GM23248 (cell line): Measurements from ENCODE around the gene SLC7A8.

Source experiments
- EZH2 ChIP-seq: fragments of 200-600 bp; sonication (generic); IDR thresholded peaks from 2 replicates; pipeline ENCODE4 v1.6.1; 2018; ENCODE audit warnings: antibody characterized with exemption, mild to moderate bottlenecking; ENCODE audit not compliant: insufficient read depth, poor library complexity, severe bottlenecking
- EZH2phosphoT487 ChIP-seq: fragments of 200-600 bp; sonication (generic); IDR thresholded peaks from 2 replicates; pipeline ENCODE4 v1.6.1; 2018; ENCODE audit warnings: antibody characterized with exemption, moderate library complexity, mild to moderate bottlenecking, low read depth; ENCODE audit not compliant: insufficient read depth

DNA sequence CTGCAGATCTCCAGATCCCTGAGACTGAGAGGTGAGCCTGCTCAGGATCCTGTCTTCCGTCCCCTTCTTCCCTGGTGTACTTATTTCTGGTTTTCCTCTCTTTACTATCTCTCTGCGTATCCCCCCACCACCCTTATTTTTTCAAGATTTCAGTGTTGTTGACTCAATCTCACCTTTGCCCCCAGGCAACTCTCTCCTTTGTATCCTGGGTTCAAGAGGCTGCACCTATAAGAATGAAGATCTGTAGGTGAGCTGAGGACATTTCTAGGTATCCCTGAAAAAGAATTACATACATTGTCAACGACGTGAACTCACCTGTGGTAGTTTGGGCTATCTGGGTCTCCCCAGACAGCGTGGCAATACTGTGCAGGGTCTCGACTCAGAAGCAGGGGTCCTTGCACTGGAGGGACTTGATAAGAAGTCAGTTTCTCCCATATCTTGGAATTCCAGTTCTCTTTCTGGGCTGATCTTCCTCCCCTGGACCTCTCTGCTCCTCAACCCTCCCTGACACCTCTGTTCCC lies 79.3 kb downstream of the SLC7A8 start:
- TF ChIP-seq EZH2phosphoT487 (no peak), EZH2 (no peak)
